ENCODE measurements around the gene SLC22A12.

Gene SLC22A12

GRCh38 chr11:64603411-64604110 is 12.5 kb downstream of the SLC22A12 start:
- DNase-seq (ENCODE audit: insufficient read length, low spot score) = no peak
- TF ChIP-seq CTCF (IDR thresholded peaks at IDR 0.05; ENCODE audit: insufficient read depth, missing control alignments) = no peak
- FAIRE-seq = no peak

- no peak for TF ChIP-seq CTCF (IDR thresholded peaks at IDR 0.05; ENCODE audit: insufficient read depth, missing control alignments)
- no peak for DNase-seq (ENCODE audit: insufficient read length, low spot score)
These were observed 13.6 kb downstream of the SLC22A12 start for GRCh38 chr11:64604458-64605243.

GRCh38 chr11:64605244-64605560 is 14.2 kb downstream of the SLC22A12 start:
- DNase-seq (ENCODE audit: insufficient read length, low spot score) (no peak), FAIRE-seq (no peak)
- TF ChIP-seq CTCF (IDR thresholded peaks at IDR 0.05; ENCODE audit: insufficient read depth, missing control alignments) = no peak

More at GRCh38 chr11:64604458-64605243, 13.6 kb downstream of the SLC22A12 start:
- no peak for FAIRE-seq

- FAIRE-seq = no peak
- DNase-seq (ENCODE audit: insufficient read length, low spot score) = no peak
- TF ChIP-seq CTCF (IDR thresholded peaks at IDR 0.05; ENCODE audit: insufficient read depth, missing control alignments) = no peak
These were observed 14.9 kb downstream of the SLC22A12 start for GRCh38 chr11:64605656-64606585.

- DNase-seq (ENCODE audit: insufficient read length, low spot score) (no peak), FAIRE-seq (no peak)
- no peak for TF ChIP-seq CTCF (IDR thresholded peaks at IDR 0.05; ENCODE audit: insufficient read depth, missing control alignments)
These were observed 15.9 kb downstream of the SLC22A12 start for GRCh38 chr11:64606796-64607380.

- DNase-seq (ENCODE audit: insufficient read length, low spot score) (no peak), FAIRE-seq (no peak)
- TF ChIP-seq CTCF (IDR thresholded peaks at IDR 0.05; ENCODE audit: insufficient read depth, missing control alignments) = no peak
These were observed 16.5 kb downstream of the SLC22A12 start for GRCh38 chr11:64607381-64607985.
